ENCODE data around the gene CDC14A. TPM values are rescaled to one million over a fixed set of nuclear protein-coding genes. Genes with fewer than 3 reads are reported as not detected.

CDC14A gene
- total RNA-seq, 2 experiments from 2014 or later = 24.9 to 26.7 TPM

DNA sequence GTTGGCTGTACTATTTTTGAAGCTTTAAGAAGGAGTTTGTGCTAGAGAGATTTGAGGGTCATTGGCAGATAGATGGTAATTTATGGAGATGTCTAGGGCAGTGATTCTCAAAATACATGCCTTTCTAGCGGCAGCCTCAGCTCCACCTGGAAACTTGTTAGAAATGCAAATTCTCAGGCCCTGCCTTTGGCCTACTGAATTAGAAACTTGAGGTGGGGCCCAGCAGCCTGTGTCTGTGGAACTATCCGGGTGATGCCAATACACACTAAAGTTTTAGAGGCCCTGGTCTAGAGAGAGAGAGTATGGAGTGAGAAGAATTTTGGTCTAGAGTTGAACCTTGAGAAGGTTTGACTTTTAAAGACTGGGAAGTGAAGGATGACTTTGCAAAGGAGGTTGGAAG lies 82.5 kb downstream of the CDC14A start:
- H3K4me1 Mint-ChIP-seq (ENCODE audit: low read depth) = peaks cover 53% of the 10 kb centered on the region
- H3K27me3 Mint-ChIP-seq (ENCODE audit: low read depth) = no peaks in the 10 kb centered on the region
- no peak overlapping the region for H3K4me3 Mint-ChIP-seq
- POLR2A ChIA-PET = interaction anchor here (0.6 kb wide), 1 partner anchor 70 kb away, joined by 4 read pairs; no protein-coding TSS in a partner anchor
- DNase-seq (no peak), ATAC-seq (no peak)
- H3K27ac Mint-ChIP-seq = peak overlapping the region; percentile 33
- H3K9me3 Mint-ChIP-seq (ENCODE audit: insufficient read depth) = no peaks in the 10 kb centered on the region
- peaks cover 63% of the 10 kb centered on the region for H3K36me3 Mint-ChIP-seq (ENCODE audit: low read depth)
- CTCF ChIA-PET = interaction anchor here (1.1 to 2.3 kb wide), 5 partner anchors 10 to 57 kb away, joined by 3 to 13 read pairs (median 4); no protein-coding TSS in a partner anchor

GRCh38 chr1:100438375-100438774 lies 86.1 kb downstream of the CDC14A start:
- DNase-seq (no peak), ATAC-seq (no peak)
- no peak overlapping the region for H3K4me3 Mint-ChIP-seq
- no peak overlapping the region for H3K27ac Mint-ChIP-seq
- H3K27me3 Mint-ChIP-seq (ENCODE audit: low read depth) = no peaks in the 10 kb centered on the region
- POLR2A ChIA-PET = no interaction called here
- peaks cover 66% of the 10 kb centered on the region for H3K4me1 Mint-ChIP-seq (ENCODE audit: low read depth)
- CTCF ChIA-PET = interaction anchor here (1.1 to 2.0 kb wide), 3 partner anchors 9 to 51 kb away, joined by 3 to 11 read pairs (median 3); no protein-coding TSS in a partner anchor
- no peaks in the 10 kb centered on the region for H3K9me3 Mint-ChIP-seq (ENCODE audit: insufficient read depth)
- peaks cover 49% of the 10 kb centered on the region for H3K36me3 Mint-ChIP-seq (ENCODE audit: low read depth)

DNA sequence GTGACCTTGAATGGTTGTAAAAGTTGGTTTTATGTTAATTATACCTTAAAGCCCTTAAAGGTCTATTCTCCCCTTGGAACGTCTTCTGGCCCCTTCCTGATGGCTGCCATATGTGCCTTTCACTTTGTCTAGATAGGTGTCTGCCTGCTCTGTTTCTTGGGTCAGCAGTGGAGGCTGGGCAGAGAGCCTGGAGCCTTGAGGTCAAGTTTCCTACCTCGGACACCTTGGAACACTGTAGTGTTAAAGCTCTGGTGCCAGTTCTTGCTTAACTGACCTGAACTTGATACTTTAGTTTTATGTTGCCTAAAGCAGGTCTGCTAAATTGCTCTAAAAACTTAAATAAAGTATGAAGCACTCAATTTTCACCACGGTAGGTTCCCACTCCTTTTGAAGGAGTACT lies 86.5 kb downstream of the CDC14A start:
- Mint-ChIP-seq H3K9me3 (ENCODE audit: insufficient read depth) (no peaks in the 10 kb centered on the region), H3K27ac (peak overlapping the region; percentile 85), H3K27me3 (ENCODE audit: low read depth) (no peaks in the 10 kb centered on the region), H3K4me3 (no peak overlapping the region), H3K4me1 (ENCODE audit: low read depth) (peaks cover 67% of the 10 kb centered on the region), H3K36me3 (ENCODE audit: low read depth) (peaks cover 52% of the 10 kb centered on the region)
- ChIA-PET POLR2A (interaction anchor here (1.2 to 3.6 kb wide), 2 partner anchors 9 to 39 kb away, joined by 3 to 13 read pairs; no protein-coding TSS in a partner anchor), CTCF (interaction anchor here (1.1 to 3.6 kb wide), 6 partner anchors 9 to 81 kb away, joined by 3 to 16 read pairs (median 8); no protein-coding TSS in a partner anchor)
- no peak for DNase-seq
- no peak for ATAC-seq

DNA sequence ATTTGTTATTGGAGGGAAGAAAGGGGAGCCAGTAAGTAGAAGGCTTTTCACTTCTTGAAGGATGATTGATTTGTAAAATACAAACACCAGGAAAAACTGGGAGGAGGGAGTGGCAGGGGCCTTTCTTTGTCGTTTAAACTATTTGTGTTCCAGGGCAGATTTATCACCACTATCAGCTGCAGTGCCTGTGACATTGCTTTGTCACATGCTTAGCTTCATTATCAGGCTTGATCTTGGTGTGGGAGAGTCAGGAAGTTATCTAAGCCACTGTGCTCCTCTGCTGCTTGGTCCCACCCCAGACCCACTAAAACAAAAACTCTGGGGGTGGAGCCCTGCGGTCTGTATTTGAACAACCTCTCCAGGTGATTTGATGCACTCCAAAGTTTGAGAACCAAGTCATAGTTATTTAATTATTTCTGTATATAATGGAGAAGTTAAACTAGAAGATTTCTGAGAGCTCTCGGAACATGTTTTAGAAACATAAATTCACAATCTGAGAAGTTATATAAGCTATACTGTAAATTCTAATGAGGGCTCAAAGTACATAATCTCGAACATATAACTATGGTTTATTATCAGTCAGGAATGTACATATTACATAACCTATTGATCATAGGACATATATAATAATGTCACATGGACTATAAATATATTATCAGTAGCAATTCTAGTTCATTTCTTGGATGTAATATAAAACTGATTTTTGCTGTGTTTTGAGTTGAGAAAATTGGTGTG lies 87.9 kb downstream of the CDC14A start:
- no peaks in the 10 kb centered on the region for H3K27me3 Mint-ChIP-seq (ENCODE audit: low read depth)
- ATAC-seq = peak; percentile 92
- POLR2A ChIA-PET = interaction anchor here (0.6 to 6.2 kb wide), 6 partner anchors 10 to 173 kb away, joined by 3 to 50 read pairs (median 4); partner anchors contain the start of gene CDC14A
- peaks cover 52% of the 10 kb centered on the region for H3K36me3 Mint-ChIP-seq (ENCODE audit: low read depth)
- CTCF ChIA-PET = interaction anchor here (0.7 to 3.6 kb wide), 13 partner anchors 8 to 88 kb away, joined by 3 to 16 read pairs (median 4); partner anchors contain the start of gene CDC14A
- peak overlapping the region; percentile 34 for H3K4me3 Mint-ChIP-seq
- DNase-seq = peak; percentile 88
- H3K27ac Mint-ChIP-seq = peak overlapping the region; percentile 85
- H3K4me1 Mint-ChIP-seq (ENCODE audit: low read depth) = peaks cover 67% of the 10 kb centered on the region
- no peaks in the 10 kb centered on the region for H3K9me3 Mint-ChIP-seq (ENCODE audit: insufficient read depth)

- Mint-ChIP-seq H3K4me3 (peak overlapping the region; percentile 34), H3K36me3 (ENCODE audit: low read depth) (peaks cover 52% of the 10 kb centered on the region), H3K27me3 (ENCODE audit: low read depth) (no peaks in the 10 kb centered on the region), H3K27ac (peak overlapping the region; percentile 83), H3K9me3 (ENCODE audit: insufficient read depth) (no peaks in the 10 kb centered on the region), H3K4me1 (ENCODE audit: low read depth) (peaks cover 74% of the 10 kb centered on the region)
- ChIA-PET CTCF (interaction anchor here (0.7 to 3.6 kb wide), 4 partner anchors 9 to 89 kb away, joined by 3 to 16 read pairs (median 4); partner anchors contain the start of gene CDC14A), POLR2A (interaction anchor here (3.6 to 6.2 kb wide), 2 partner anchors 41 to 88 kb away, joined by 13 to 50 read pairs; partner anchors contain the start of gene CDC14A)
- DNase-seq = no peak
- no peak for ATAC-seq
Measured at GRCh38 chr1:100441146-100441545, 88.8 kb downstream of the CDC14A start.

GRCh38 chr1:100441651-100442050 lies 89.3 kb downstream of the CDC14A start:
- H3K27me3 Mint-ChIP-seq (ENCODE audit: low read depth) = no peaks in the 10 kb centered on the region
- H3K27ac Mint-ChIP-seq = peak overlapping the region; percentile 83
- peak overlapping the region; percentile 34 for H3K4me3 Mint-ChIP-seq
- ChIA-PET CTCF (interaction anchor here (0.7 to 3.6 kb wide), 4 partner anchors 10 to 18 kb away, joined by 3 to 16 read pairs (median 4); no protein-coding TSS in a partner anchor), POLR2A (interaction anchor here (0.6 to 6.2 kb wide), 3 partner anchors 42 to 390 kb away, joined by 3 to 50 read pairs (median 13); partner anchors contain the start of gene CDC14A)
- H3K4me1 Mint-ChIP-seq (ENCODE audit: low read depth) = peaks cover 76% of the 10 kb centered on the region
- peak; percentile 47 for DNase-seq
- no peaks in the 10 kb centered on the region for H3K9me3 Mint-ChIP-seq (ENCODE audit: insufficient read depth)
- H3K36me3 Mint-ChIP-seq (ENCODE audit: low read depth) = peaks cover 51% of the 10 kb centered on the region
- peak; percentile 6 for ATAC-seq

GRCh38 chr1:100443811-100444571 lies 91.7 kb downstream of the CDC14A start:
- Mint-ChIP-seq H3K9me3 (ENCODE audit: insufficient read depth) (no peaks in the 10 kb centered on the region), H3K27ac (peak overlapping the region; percentile 90), H3K36me3 (ENCODE audit: low read depth) (peaks cover 57% of the 10 kb centered on the region), H3K27me3 (ENCODE audit: low read depth) (no peaks in the 10 kb centered on the region), H3K4me1 (ENCODE audit: low read depth) (peaks cover 81% of the 10 kb centered on the region), H3K4me3 (peak overlapping the region; percentile 60)
- peak; percentile 43 for DNase-seq
- ChIA-PET CTCF (interaction anchor here (0.7 to 1.7 kb wide), 10 partner anchors 9 to 310 kb away, joined by 3 to 6 read pairs (median 4); no protein-coding TSS in a partner anchor), POLR2A (interaction anchor here (0.7 to 6.2 kb wide), 11 partner anchors 8 to 321 kb away, joined by 3 to 50 read pairs (median 4); partner anchors contain the start of genes CDC14A, RTCA, SASS6 and TRMT13)
- ATAC-seq = peak; percentile 48

DNA sequence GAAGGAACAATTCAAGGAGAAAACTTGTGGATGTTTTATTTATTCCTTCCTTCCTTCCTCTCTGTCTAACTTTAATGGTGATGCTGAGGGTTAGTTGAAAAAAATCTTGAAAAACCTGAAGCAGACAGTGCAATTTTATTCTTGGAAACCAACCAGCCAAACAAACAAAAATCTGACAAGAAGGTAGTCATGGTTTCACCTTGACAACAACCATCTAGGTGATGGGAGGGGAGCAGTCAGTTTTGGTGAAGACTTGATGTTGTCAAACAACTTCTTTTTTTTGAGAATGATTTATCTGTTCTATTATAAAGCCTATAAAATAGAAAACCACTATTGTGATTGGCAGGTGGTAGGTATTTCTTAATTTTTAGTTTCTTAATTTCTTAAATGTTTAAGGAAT lies 93.3 kb downstream of the CDC14A start:
- ATAC-seq = peak; percentile 50
- ChIA-PET CTCF (interaction anchor here (1.2 to 3.1 kb wide), 5 partner anchors 9 to 91 kb away, joined by 3 to 18 read pairs (median 4); no protein-coding TSS in a partner anchor), POLR2A (interaction anchor here (1.2 to 6.2 kb wide), 3 partner anchors 45 to 92 kb away, joined by 3 to 50 read pairs (median 9); partner anchors contain the start of gene CDC14A)
- no peaks in the 10 kb centered on the region for H3K27me3 Mint-ChIP-seq (ENCODE audit: low read depth)
- peaks cover 62% of the 10 kb centered on the region for H3K36me3 Mint-ChIP-seq (ENCODE audit: low read depth)
- peak; percentile 51 for DNase-seq
- peak overlapping the region; percentile 84 for H3K27ac Mint-ChIP-seq
- H3K4me3 Mint-ChIP-seq = no peak overlapping the region
- H3K4me1 Mint-ChIP-seq (ENCODE audit: low read depth) = peaks cover 80% of the 10 kb centered on the region
- no peaks in the 10 kb centered on the region for H3K9me3 Mint-ChIP-seq (ENCODE audit: insufficient read depth)

GRCh38 chr1:100448366-100448765 lies 96.1 kb downstream of the CDC14A start:
- Mint-ChIP-seq H3K36me3 (ENCODE audit: low read depth) (peaks cover 71% of the 10 kb centered on the region), H3K9me3 (ENCODE audit: insufficient read depth) (no peaks in the 10 kb centered on the region), H3K4me1 (ENCODE audit: low read depth) (peaks cover 86% of the 10 kb centered on the region), H3K4me3 (no peak overlapping the region), H3K27ac (peak overlapping the region; percentile 3), H3K27me3 (ENCODE audit: low read depth) (no peaks in the 10 kb centered on the region)
- CTCF ChIA-PET = interaction anchor here (0.7 to 3.1 kb wide), 4 partner anchors 8 to 52 kb away, joined by 3 to 18 read pairs (median 4); no protein-coding TSS in a partner anchor
- no peak for DNase-seq
- POLR2A ChIA-PET = interaction anchor here (2.6 kb wide), 1 partner anchor 95 kb away, joined by 16 read pairs; the partner anchor contains the start of gene CDC14A
- ATAC-seq = no peak

- Mint-ChIP-seq H3K4me1 (ENCODE audit: low read depth) (peaks cover 84% of the 10 kb centered on the region), H3K27ac (peak overlapping the region; percentile 31), H3K27me3 (ENCODE audit: low read depth) (no peaks in the 10 kb centered on the region), H3K36me3 (ENCODE audit: low read depth) (peaks cover 65% of the 10 kb centered on the region), H3K4me3 (no peak overlapping the region), H3K9me3 (ENCODE audit: insufficient read depth) (no peaks in the 10 kb centered on the region)
- ChIA-PET POLR2A (interaction anchor here (2.6 kb wide), 1 partner anchor 96 kb away, joined by 16 read pairs; the partner anchor contains the start of gene CDC14A), CTCF (interaction anchor here (0.8 kb wide), 1 partner anchor 10 kb away, joined by 4 read pairs; no protein-coding TSS in a partner anchor)
- DNase-seq (no peak), ATAC-seq (no peak)
Measured at GRCh38 chr1:100449477-100449876, 97.2 kb downstream of the CDC14A start.
